A549 (cell line): ENCODE measurements around the gene VDR. TPM values are rescaled to one million over a fixed set of nuclear protein-coding genes. Genes with fewer than 3 reads are reported as not detected.
A peak's percentile ranks its signal among the peaks of the same experiment; 100 is the strongest.

Source experiments
- ATAC-seq, 2 experiments: fragments of 200-7000 bp in 1 of 2; fragments of >200 bp in 1 of 2; cut with Nextera tagmentation in 1 of 2; cut with Tn5 transposase in 1 of 2; 3 replicates each; pipeline versions ENCODE4 v1.8.0 to v1.9.1; 2018 to 2020; ENCODE audit warnings: mild to moderate bottlenecking in 1 of 2, moderate library complexity in 1 of 2
- CTCF ChIA-PET: fragments of 300-600 bp; sonication (Branson Sonifier 250); formaldehyde crosslinking; extraction: SDS; loops from one replicate; lab custom pipeline; 2021; ENCODE audit warnings: antibody characterized with exemption, inconsistent platforms; lab: Yijun Ruan, JAX
- POLR2A ChIA-PET: fragments of 350-600 bp; formaldehyde crosslinking; extraction: SDS; loops from one replicate; lab custom pipeline; 2021; ENCODE audit warnings: antibody characterized with exemption, inconsistent platforms; lab: Yijun Ruan, JAX
- DNase-seq, 2 experiments: peaks; one replicate each; pipeline versions ENCODE4 v3.0.0 to v3.0.0-alpha.2; 2011 to 2016; ENCODE audit warnings: low read depth in 1 of 2, low spot score in 1 of 2
- FAIRE-seq: peaks from 2 replicates; lab custom pipeline; 2011; peaks lifted over from hg19 to GRCh38; lab: Jason Lieb, UNC
- H3K27ac ChIP-seq, 2 experiments: fragments of >200 bp; sonication (Bioruptor Twin); formaldehyde crosslinking; 3 replicates each; pipeline ENCODE4 v1.5.1; 2016 to 2017
- H3K4me1 ChIP-seq: fragments of >200 bp; sonication (Bioruptor Twin); formaldehyde crosslinking; 3 replicates; pipeline ENCODE4 v1.6.1; 2016
- H3K4me2 ChIP-seq: fragments of >200 bp; sonication (Bioruptor Twin); formaldehyde crosslinking; 3 replicates; pipeline ENCODE4 v1.6.1; 2016
- H3K4me3 ChIP-seq: fragments of >200 bp; sonication (Bioruptor Twin); formaldehyde crosslinking; 3 replicates; pipeline ENCODE4 v1.5.1; 2016
- H3K9me3 ChIP-seq: fragments of >200 bp; sonication (Bioruptor Twin); formaldehyde crosslinking; 3 replicates; pipeline ENCODE4 v1.6.1; 2016
- BHLHE40 ChIP-seq: IDR thresholded peaks from 2 replicates; pipeline ENCODE4 v1.6.1; 2012; ENCODE audit warnings: low read depth, low read length, inconsistent platforms
- EHMT2 ChIP-seq: fragments of 200-600 bp; sonication (generic); IDR thresholded peaks from 2 replicates; pipeline ENCODE4 v1.6.1; 2016; ENCODE audit warnings: antibody characterized with exemption, low read depth, mild to moderate bottlenecking, moderate library complexity
- HOXA7 ChIP-seq: fragments of 250-450 bp; sonication (Bioruptor Pico); IDR thresholded peaks from 2 replicates; pipeline ENCODE4 v1.5.0; 2020; ENCODE audit warnings: mild to moderate bottlenecking, moderate library complexity
- JUNB ChIP-seq: fragments of >200 bp; sonication (Bioruptor Twin); formaldehyde crosslinking; IDR thresholded peaks from 2 replicates; pipeline ENCODE4 v1.6.1; 2016
- KDM5A ChIP-seq: fragments of 200-600 bp; sonication (generic); IDR thresholded peaks from 2 replicates; pipeline ENCODE4 v1.6.1; 2016; ENCODE audit warnings: antibody characterized with exemption, mild to moderate bottlenecking
- MAFK ChIP-seq: fragments of 450-650 bp; IDR thresholded peaks from 2 replicates; pipeline ENCODE4 v1.6.1; 2014; ENCODE audit not compliant: partially characterized antibody
- MAZ ChIP-seq: fragments of 150-350 bp; IDR thresholded peaks from 2 replicates; pipeline ENCODE4 v1.6.1; 2014; ENCODE audit warnings: antibody characterized with exemption, low read depth, low read length, borderline replicate concordance
- MYC ChIP-seq: IDR thresholded peaks from 2 replicates; pipeline ENCODE4 v1.6.1; 2012; ENCODE audit warnings: mild to moderate bottlenecking, inconsistent platforms, low read length, improper control_type of control experiment, borderline replicate concordance
- NPAS2 ChIP-seq: fragments of 250-450 bp; sonication (Bioruptor Pico); IDR thresholded peaks from 2 replicates; pipeline ENCODE4 v1.8.0; 2022; ENCODE audit warnings: mild to moderate bottlenecking, moderate library complexity, borderline replicate concordance
- NR3C1 ChIP-seq: fragments of >200 bp; sonication (Bioruptor Twin); formaldehyde crosslinking; IDR thresholded peaks from 3 replicates; pipeline ENCODE4 v1.6.1; 2017
- PHF8 ChIP-seq: fragments of 200-600 bp; sonication (generic); IDR thresholded peaks from 2 replicates; pipeline ENCODE4 v1.6.1; 2016; ENCODE audit warnings: low read depth, mild to moderate bottlenecking, antibody characterized with exemption, moderate library complexity, borderline replicate concordance
- POLR2AphosphoS2 ChIP-seq: conservative IDR thresholded peaks from 2 replicates; pipeline ENCODE4 v1.6.1; 2012; ENCODE audit warnings: low read length, improper control_type of control experiment, inconsistent platforms
- RAD21 ChIP-seq, 2 experiments: fragments of >200 bp in 1 of 2; sonication (Bioruptor Twin) in 1 of 2; formaldehyde crosslinking in 1 of 2; IDR thresholded peaks in 1 of 2; conservative IDR thresholded peaks in 1 of 2; 2 replicates in 1 of 2; 3 replicates in 1 of 2; pipeline ENCODE4 v1.6.1; 2012 to 2018; ENCODE audit warnings: inconsistent platforms in 1 of 2
- TFCP2L1 ChIP-seq: fragments of 250-450 bp; sonication (Bioruptor Pico); IDR thresholded peaks from 2 replicates; pipeline ENCODE4 v1.5.0; 2021; ENCODE audit warnings: mild to moderate bottlenecking
- ZFP36 ChIP-seq: fragments of 450-650 bp; IDR thresholded peaks from 2 replicates; pipeline ENCODE4 v1.6.1; 2014; ENCODE audit warnings: borderline replicate concordance; ENCODE audit not compliant: partially characterized antibody
- WGBS: methylation state at CpG from one replicate; pipeline ENCODE4 v1.1.6; 2017; ENCODE audit errors: missing lambda C conversion rate; 5-methylcytosine and 5-hydroxymethylcytosine counted together
- polyA plus RNA-seq, 4 experiments: library from polyadenylated mRNA; depleted of rRNA in 3 of 4; stranded (reverse); fragments of >200 nt; fragmentation: RNase III in 1 of 4; extraction: RNeasy Plus Mini Kit Qiagen cat#74134 plus additional on column Dnase treatment in 1 of 4; gene quantifications; 2 replicates in 3 of 4; 3 replicates in 1 of 4; pipeline ENCODE4 v1.2.3, GENCODE V29; 2011 to 2017
- TF ChIP-seq, protein P1 (sequence below): fragments of >200 bp; sonication (Bioruptor Twin); formaldehyde crosslinking; IDR thresholded peaks from 3 replicates; pipeline ENCODE4 v1.5.1; 2016
- TF ChIP-seq, protein P2 (sequence below): IDR thresholded peaks from 2 replicates; pipeline ENCODE4 v1.6.1; 2012
- TF ChIP-seq, protein P3 (sequence below): fragments of >200 bp; sonication (Bioruptor Twin); formaldehyde crosslinking; IDR thresholded peaks from 3 replicates; pipeline ENCODE4 v1.6.1; 2016

The VDR gene
- polyA plus RNA-seq, 2 of the 4 experiments (the other 2 are of a cell fraction) = 1.9 to 2.1 TPM

DNA sequence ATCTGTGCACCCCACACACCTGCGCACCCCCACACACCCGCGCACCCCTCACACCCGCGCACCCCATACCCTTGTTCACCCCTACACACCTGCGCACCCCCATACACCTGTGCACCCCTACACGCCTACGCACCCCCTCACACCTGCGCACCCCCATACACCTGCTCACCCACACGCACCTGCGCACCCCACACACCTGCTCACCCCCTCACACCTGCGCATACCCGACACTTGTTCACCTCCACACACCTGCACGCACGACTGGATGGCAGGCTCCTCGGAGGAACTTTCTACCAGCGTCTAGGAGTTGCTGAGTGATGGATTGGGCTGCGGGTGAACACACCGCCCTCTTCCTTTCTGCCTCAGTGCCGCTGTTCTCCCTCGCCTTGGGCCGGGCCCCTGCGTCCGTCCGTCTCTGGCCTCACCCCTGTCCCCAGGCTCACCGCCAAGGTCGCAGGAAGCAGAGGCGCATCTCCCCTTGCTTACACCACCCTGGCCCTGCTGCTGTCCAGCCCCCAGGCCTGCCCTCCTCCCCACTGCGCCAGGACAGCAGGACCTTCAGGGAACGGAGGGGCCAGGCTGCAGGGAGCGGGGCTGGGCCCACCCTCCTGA is 37.9 kb upstream of the VDR start:
- ATAC-seq = peak in 1 of 2 experiments; percentile 6; a peak in 2 of 6 replicates
- TF ChIP-seq POLR2AphosphoS2 = no peak
- TF ChIP-seq NPAS2 (CRISPR knock-in tag) = no peak
- TF ChIP-seq, protein P1, sequence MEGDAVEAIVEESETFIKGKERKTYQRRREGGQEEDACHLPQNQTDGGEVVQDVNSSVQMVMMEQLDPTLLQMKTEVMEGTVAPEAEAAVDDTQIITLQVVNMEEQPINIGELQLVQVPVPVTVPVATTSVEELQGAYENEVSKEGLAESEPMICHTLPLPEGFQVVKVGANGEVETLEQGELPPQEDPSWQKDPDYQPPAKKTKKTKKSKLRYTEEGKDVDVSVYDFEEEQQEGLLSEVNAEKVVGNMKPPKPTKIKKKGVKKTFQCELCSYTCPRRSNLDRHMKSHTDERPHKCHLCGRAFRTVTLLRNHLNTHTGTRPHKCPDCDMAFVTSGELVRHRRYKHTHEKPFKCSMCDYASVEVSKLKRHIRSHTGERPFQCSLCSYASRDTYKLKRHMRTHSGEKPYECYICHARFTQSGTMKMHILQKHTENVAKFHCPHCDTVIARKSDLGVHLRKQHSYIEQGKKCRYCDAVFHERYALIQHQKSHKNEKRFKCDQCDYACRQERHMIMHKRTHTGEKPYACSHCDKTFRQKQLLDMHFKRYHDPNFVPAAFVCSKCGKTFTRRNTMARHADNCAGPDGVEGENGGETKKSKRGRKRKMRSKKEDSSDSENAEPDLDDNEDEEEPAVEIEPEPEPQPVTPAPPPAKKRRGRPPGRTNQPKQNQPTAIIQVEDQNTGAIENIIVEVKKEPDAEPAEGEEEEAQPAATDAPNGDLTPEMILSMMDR = peak; percentile 3; the same call in 1 of the 3 replicates
- TF ChIP-seq, all 56 proteins: peak for 1
- DNase-seq = no peak
- no peak overlapping the region for H3K4me2 ChIP-seq
- peaks cover 19% of the 10 kb centered on the region for H3K4me1 ChIP-seq
- CTCF ChIA-PET = no interaction called here
- no peaks in the 10 kb centered on the region for H3K9me3 ChIP-seq
- 86% methylated on average over 23 of the region's 31 CpGs for WGBS
- POLR2A ChIA-PET = no interaction called here
- no peak for FAIRE-seq
- H3K27ac ChIP-seq = no peak overlapping the region
- H3K4me3 ChIP-seq = no peak overlapping the region

DNA sequence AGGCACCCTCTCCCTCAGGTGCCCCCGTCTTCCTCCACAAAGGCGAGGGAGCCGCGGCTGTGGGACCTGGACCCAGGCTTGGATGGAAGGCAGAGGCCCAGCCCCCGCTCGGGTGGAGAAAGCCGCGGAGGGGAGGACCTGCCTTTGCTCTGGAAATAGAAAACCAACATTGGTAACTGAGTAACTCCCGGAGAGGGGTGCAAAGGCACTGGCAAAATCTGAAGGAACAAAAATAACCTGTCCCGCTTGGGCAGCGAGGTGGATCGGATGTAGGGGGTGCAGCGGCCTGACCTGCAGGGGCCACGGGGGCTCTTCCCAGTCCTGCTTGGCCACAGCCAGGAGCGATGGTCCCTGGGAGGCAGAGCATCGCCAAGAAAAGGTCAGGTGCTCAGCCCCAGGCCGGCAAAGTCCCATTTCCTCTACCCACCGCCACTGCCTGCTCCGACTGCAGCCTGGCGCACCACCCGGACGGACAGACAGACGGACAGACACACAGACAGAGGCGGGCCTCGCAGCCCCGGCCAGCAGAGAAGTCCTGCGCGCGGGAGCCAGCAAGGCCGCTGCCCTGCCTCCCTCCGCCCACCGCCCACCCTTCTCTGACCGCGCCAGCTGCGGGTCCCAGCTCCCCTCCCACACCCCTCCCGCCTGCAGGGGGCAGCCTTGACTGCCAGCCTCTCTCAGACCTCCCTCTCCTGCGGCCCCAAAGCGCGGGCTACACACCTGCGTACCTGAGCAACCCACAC is 37.2 kb upstream of the VDR start:
- CTCF ChIA-PET = interaction anchor here (1.7 kb wide), 1 partner anchor 10 kb away, joined by 3 read pairs; no protein-coding TSS in a partner anchor
- no peak for FAIRE-seq
- no peak overlapping the region for H3K4me3 ChIP-seq
- H3K9me3 ChIP-seq = no peaks in the 10 kb centered on the region
- ATAC-seq = peak in 1 of 2 experiments; percentile 77; a peak in 3 of 6 replicates
- no peak for DNase-seq
- TF ChIP-seq RAD21 (conservative IDR thresholded peaks at IDR 0.05 in 1 of 2, IDR thresholded peaks at IDR 0.05 in 1 of 2) = peak in 1 of 2 experiments; percentile 35; a peak in 1 of 5 replicates
- TF ChIP-seq NR3C1 = no peak
- TF ChIP-seq, protein P1 = peak; percentile 21; the same call in 2 of the 3 replicates
- no peak overlapping the region for H3K27ac ChIP-seq
- WGBS = 59% methylated on average over 34 of the region's 40 CpGs
- H3K4me1 ChIP-seq = peaks cover 19% of the 10 kb centered on the region
- POLR2A ChIA-PET = no interaction called here
- no peak overlapping the region for H3K4me2 ChIP-seq

DNA sequence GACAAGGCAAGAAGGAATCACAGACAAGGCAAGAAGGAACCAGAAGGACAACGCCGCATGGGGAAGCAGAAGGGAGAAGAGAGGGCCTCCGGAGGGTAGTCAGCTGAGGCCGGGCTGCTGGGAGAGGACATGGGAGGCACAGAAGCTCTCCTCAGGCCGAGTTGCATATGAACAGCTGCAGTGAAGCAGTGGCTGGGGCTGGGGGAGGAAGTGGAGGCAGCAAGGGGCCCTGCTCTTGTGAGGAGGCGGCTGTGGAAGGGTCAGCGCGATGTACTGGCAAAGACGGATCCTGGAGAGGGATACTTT is 36.6 kb upstream of the VDR start:
- Histone ChIP-seq H3K27ac (no peak overlapping the region), H3K4me1 (peaks cover 13% of the 10 kb centered on the region), H3K4me2 (no peak overlapping the region)
- ATAC-seq = no peak
- FAIRE-seq = no peak
- CTCF ChIA-PET = interaction anchor here (1.7 kb wide), 1 partner anchor 9 kb away, joined by 3 read pairs; no protein-coding TSS in a partner anchor
- WGBS = 81% methylated on average over 9 of the region's 9 CpGs
- no peak for DNase-seq
- TF ChIP-seq HOXA7 (CRISPR knock-in tag) = no peak
- TF ChIP-seq, all 56 proteins: peak for 0
- POLR2A ChIA-PET = no interaction called here
- H3K4me3 ChIP-seq = no peak overlapping the region
- H3K9me3 ChIP-seq = no peaks in the 10 kb centered on the region

DNA sequence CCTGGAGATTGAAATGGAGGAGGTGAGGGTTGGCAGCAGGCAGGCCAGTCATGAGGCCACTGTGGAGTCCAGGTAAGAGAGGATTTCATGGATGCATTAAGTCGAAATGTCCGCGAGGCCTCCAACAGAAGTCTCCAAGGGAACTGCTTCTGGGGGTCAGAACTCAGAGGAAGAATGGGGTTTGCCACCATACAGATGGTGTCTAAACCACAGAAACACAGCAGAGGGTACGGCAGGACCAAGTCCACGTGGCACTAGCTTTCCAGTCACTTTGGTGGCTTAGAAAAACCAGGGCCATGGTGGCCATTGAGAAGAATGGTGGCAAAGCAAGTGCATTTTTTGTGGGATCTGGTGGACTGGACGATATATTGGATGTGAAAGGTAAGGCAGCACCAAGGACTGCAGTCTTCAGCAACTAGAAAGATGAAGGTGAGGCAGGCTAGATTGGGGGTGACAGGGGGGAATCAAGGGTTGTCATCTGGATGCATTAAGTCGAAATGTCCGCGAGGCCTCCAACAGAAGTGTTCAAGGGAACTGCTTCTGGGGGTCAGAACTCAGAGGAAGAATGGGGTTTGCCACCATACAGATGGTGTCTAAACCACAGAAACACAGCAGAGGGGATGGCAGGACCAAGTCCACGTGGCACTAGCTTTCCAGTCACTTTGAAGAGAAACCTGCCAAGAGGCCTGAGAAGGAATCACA is 36.1 kb upstream of the VDR start:
- Histone ChIP-seq H3K4me2 (no peak overlapping the region), H3K4me1 (peaks cover 8% of the 10 kb centered on the region), H3K4me3 (no peak overlapping the region), H3K9me3 (no peaks in the 10 kb centered on the region), H3K27ac (no peak overlapping the region)
- POLR2A ChIA-PET = no interaction called here
- ATAC-seq (no peak), FAIRE-seq (no peak), DNase-seq (no peak)
- 72% methylated on average over 10 of the region's 10 CpGs for WGBS
- TF ChIP-seq MYC (no peak), EHMT2 (no peak), ZFP36 (no peak), KDM5A (no peak), JUNB (no peak), MAZ (no peak), TFCP2L1 (CRISPR knock-in tag) (no peak), BHLHE40 (no peak), MAFK (no peak), PHF8 (no peak), NR3C1 (no peak)
- TF ChIP-seq, protein P2, sequence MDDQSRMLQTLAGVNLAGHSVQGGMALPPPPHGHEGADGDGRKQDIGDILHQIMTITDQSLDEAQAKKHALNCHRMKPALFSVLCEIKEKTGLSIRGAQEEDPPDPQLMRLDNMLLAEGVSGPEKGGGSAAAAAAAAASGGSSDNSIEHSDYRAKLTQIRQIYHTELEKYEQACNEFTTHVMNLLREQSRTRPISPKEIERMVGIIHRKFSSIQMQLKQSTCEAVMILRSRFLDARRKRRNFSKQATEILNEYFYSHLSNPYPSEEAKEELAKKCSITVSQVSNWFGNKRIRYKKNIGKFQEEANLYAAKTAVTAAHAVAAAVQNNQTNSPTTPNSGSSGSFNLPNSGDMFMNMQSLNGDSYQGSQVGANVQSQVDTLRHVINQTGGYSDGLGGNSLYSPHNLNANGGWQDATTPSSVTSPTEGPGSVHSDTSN = no peak
- TF ChIP-seq, protein P3, sequence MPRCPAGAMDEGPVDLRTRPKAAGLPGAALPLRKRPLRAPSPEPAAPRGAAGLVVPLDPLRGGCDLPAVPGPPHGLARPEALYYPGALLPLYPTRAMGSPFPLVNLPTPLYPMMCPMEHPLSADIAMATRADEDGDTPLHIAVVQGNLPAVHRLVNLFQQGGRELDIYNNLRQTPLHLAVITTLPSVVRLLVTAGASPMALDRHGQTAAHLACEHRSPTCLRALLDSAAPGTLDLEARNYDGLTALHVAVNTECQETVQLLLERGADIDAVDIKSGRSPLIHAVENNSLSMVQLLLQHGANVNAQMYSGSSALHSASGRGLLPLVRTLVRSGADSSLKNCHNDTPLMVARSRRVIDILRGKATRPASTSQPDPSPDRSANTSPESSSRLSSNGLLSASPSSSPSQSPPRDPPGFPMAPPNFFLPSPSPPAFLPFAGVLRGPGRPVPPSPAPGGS = no peak
- CTCF ChIA-PET = interaction anchor here (1.4 to 1.7 kb wide), 2 partner anchors 8 to 9 kb away, joined by 3 to 10 read pairs; no protein-coding TSS in a partner anchor
